GM18519 (cell line): ENCODE results near the gene GRIN3A.

ENCODE experiments used
- ATAC-seq: cut with Tn5 transposase; IDR thresholded peaks from one replicate; pipeline ENCODE4 v1.9.1; 2021; ENCODE audit warnings: mild to moderate bottlenecking, moderate library complexity; ENCODE audit not compliant: unreplicated experiment, low FRiP score

Gene GRIN3A

GRCh38 chr9:101706261-101706798, 32.1 kb downstream of the GRIN3A start:
- no peak for ATAC-seq

GRCh38 chr9:101705135-101705661, 33.2 kb downstream of the GRIN3A start:
- ATAC-seq = peak; percentile 73

DNA sequence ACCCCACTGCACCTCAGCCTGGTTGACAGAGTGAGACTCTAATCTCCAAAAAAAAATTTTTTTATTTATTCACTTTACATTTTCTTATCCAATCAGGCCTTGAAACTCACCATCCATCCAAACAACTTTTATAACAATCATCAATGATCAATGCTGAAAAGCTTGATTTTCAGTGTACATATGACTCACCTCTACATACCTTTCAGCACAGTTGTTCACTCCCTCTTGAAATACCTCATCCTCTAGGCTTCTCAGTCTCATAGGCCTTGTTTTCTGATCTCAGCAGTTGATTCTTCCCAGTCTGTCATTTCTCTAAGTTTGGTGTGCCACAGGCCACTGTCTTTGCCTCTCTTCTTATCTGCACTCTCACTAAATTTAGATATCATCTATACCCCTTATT, 36.2 kb downstream of the GRIN3A start:
- ATAC-seq = no peak

- ATAC-seq = no peak
These were observed 44.7 kb downstream of the GRIN3A start for GRCh38 chr9:101693546-101694336.

GRCh38 chr9:101691657-101692056, 46.8 kb downstream of the GRIN3A start:
- ATAC-seq = no peak

DNA sequence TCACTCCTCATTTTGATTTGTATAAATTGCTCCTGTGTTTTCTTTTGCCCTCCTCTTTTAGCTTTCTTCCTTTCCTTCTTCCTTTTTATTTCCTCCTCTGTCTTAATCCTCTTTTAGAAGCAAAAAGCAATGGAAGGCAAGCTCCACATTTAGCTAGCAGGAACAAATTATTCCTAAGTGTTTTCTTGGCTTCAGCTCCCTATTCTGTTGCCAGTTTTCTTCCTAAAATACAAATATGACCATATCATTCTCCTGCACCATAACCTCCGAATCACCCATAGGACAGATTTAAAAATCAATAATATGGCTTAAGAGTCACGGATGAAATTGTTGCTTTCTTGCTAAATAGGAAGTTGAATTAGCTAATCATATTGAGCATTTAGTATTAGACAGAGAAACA, 49.4 kb downstream of the GRIN3A start:
- ATAC-seq = no peak

GRCh38 chr9:101684665-101685064, 53.8 kb downstream of the GRIN3A start:
- ATAC-seq = no peak

- no peak for ATAC-seq
These were observed 55.2 kb downstream of the GRIN3A start for GRCh38 chr9:101683236-101683635.

- ATAC-seq = no peak
These were observed 60.6 kb downstream of the GRIN3A start for GRCh38 chr9:101677861-101678260.

DNA sequence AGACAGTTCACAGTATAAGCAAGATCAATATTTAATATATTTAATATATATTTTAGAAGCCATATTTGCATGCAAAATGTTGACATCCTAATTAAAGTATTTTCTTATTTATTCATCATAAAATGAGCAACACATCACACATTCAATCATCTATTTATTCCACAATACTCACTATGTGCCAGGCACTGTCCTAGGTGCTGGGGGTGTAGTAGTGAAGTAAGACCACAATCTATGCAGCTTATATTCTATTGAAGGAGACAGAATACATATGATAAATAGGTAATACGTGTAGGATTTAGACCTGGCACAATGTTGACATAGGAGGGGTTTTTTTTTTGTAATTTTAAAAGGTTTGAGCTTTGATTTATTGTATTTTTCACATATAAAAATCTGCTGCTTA, 63.1 kb downstream of the GRIN3A start:
- no peak for ATAC-seq

DNA sequence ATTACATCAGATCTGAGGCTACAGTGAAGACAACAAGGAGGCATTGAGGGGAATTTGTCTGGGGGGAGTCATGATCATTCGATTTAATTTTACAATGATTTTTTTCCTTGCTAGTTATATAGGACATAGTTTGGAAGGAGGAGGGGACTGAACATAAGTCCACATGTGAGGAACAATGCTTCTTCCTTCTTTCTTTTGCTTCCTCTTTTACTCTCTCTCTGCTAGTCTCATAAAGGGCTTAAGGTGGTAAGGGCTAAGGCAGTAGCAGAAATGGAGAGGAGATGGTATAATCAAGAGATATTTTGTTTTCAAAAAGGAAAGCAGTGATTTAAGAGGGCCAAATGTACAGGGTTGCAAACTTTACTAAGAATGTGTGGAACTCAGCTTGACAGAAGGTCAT, 64.3 kb downstream of the GRIN3A start:
- ATAC-seq = no peak

DNA sequence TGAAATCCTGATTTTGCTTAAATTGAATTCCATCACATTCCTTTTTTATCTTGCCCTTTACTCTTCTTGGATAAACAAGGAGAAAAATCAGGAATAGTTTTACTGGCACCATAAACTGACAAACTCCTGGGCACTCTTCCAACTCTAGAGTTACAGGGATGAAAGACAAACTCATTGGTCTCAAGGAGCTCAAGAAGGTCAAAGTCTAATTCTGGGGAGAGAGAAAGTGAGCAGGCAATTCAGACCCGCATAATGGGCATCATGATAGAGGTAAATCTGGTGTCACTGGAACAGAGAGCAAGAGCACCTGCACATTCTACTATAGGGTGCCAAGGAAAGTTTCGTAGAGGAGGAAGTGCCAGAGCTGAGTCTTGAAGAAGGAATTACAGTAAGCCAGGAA, 64.8 kb downstream of the GRIN3A start:
- no peak for ATAC-seq

- ATAC-seq = no peak
These were observed 66.9 kb downstream of the GRIN3A start for GRCh38 chr9:101671567-101671966.

GRCh38 chr9:101668421-101668820, 70.0 kb downstream of the GRIN3A start:
- no peak for ATAC-seq

- no peak for ATAC-seq
These were observed 74.0 kb downstream of the GRIN3A start for GRCh38 chr9:101664453-101664852.

- ATAC-seq = no peak
These were observed 85.8 kb downstream of the GRIN3A start for GRCh38 chr9:101652601-101653175.

- ATAC-seq = peak; percentile 59
These were observed 88.3 kb downstream of the GRIN3A start for GRCh38 chr9:101650142-101650541.

DNA sequence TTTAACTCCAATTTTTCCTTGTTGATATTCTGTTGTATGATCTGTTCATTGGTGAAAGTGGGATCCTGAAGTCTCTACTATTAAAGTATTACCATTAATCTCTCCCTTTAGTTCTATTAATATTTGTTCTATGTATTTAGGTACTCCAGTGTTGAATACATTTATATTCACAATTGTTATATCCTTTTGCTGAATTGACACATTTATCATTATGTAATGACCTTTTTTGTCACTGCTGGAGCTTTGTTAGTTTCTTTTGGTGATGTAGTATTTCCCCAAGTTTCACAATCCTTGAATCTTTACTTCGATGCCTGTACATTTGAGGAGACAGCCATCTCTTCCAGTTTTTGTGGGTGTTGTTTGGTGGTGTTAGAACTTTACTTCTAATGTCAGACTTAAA, 90.0 kb downstream of the GRIN3A start:
- no peak for ATAC-seq

DNA sequence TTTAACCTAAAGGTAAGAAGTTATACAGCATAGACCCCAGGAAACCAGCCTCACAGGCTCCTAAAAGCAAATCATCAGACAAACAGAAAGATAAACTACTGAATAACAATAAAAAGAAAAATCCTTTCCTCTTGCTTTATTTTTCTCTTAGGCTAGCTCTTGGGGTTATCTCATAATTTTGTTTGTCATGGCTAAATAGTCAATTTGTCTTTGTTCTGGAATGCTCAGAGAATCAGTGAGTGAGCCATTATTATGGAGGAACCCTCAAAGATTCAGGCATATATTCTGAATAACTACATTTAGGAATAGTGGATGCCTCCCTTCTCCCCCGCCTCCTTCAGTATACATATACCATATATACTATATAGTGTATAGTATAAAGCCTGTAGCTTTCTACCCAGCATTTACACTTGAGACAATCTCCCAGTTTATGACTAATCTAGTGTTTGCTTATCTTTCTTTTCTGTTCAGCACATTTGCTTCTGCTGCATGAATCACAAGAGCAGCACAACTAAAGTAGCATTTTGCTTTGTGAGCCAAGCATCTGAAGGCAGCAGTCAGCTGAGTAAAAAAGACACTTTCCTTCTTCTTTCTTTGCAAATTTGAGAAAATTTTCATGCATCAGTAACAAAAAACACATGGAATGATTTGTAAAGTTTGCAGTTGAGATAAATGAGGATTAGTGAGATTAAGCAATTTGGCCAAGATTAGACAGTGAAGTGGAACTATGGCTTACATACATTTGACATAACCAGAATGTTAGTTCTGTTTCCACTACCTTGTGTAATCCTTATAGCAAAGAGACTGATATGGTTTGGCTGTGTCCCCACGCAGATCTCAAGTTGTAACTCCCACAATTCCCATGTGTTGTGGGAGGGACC, 98.4 kb downstream of the GRIN3A start:
- ATAC-seq = no peak

DNA sequence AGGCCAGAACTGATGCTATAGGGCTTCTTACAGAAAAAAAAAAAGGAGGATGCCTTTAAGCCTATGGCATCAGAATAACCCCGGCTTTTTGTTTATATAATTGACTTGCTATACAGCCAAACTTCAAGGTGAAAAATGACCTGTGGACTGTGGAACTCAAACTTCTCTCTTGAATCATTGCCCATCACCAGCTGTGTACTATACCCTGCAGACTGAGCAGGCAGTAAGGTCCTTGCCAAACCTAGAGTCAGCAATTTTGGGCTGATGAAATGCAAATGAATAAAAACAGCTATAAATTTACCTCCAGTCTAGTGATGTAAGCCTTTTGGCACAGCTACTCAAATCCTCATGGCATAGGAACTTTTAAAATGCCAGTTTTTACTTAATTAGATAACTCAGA, 99.1 kb downstream of the GRIN3A start:
- ATAC-seq = no peak

- no peak for ATAC-seq
These were observed 102.2 kb downstream of the GRIN3A start for GRCh38 chr9:101636247-101636646.
